Measurements from ENCODE around the gene GPC5. TPM values are rescaled to one million over a fixed set of nuclear protein-coding genes. Genes with fewer than 3 reads are reported as not detected.

The GPC5 gene
- total RNA-seq, 1 experiment from 2014 or later, result 0.15 TPM

GRCh38 chr13:91647361-91647990 is 249.1 kb downstream of the GPC5 start:
- Histone ChIP-seq H3K9ac (ENCODE audit: extremely low read depth, insufficient read length, low read length) (no peak overlapping the region), H2AFZ (ENCODE audit: low read length) (no peak overlapping the region), H3K4me2 (ENCODE audit: insufficient read depth, insufficient read length, low read length) (no peak overlapping the region), H2BK12ac (ENCODE audit: insufficient read length, low read depth, low read length) (no peak overlapping the region), H3K4ac (ENCODE audit: low read depth, low read length) (no peak overlapping the region), H3K14ac (ENCODE audit: insufficient read depth, low read length) (no peak overlapping the region), H4K5ac (ENCODE audit: insufficient read length, low read depth, low read length) (no peak overlapping the region), H2BK20ac (ENCODE audit: low read depth, low read length, poor library complexity, severe bottlenecking) (no peak overlapping the region), H2BK15ac (ENCODE audit: low read depth, low read length) (no peak overlapping the region), H3K27ac (ENCODE audit: insufficient read length, low read depth, low read length) (no peak overlapping the region), H2AK5ac (ENCODE audit: insufficient read length, low read length) (no peak overlapping the region), H3K56ac (ENCODE audit: insufficient read length, low read depth, low read length) (no peak overlapping the region), H3K4me1 (ENCODE audit: insufficient read depth, low read length) (peaks cover 2% of the 10 kb centered on the region; the same call in 1 of the 2 replicates), H3K23ac (ENCODE audit: insufficient read length, low read depth, low read length) (no peak overlapping the region), H3K23me2 (ENCODE audit: insufficient read length, low read depth, low read length, poor library complexity, severe bottlenecking) (no peaks in the 10 kb centered on the region), H3K27me3 (ENCODE audit: insufficient read depth, low read length) (no peaks in the 10 kb centered on the region), H3T11ph (ENCODE audit: low read length) (no peak overlapping the region), H4K91ac (ENCODE audit: insufficient read length, low read depth, low read length) (no peak overlapping the region), H3K79me1 (ENCODE audit: insufficient read depth, low read depth, low read length, poor library complexity, severe bottlenecking) (no peaks in the 10 kb centered on the region), H2BK5ac (ENCODE audit: insufficient read length, low read length) (no peak overlapping the region), H4K20me1 (ENCODE audit: control insufficient read depth, insufficient read depth, insufficient read length) (no peaks in the 10 kb centered on the region), H4K8ac (replicated peaks; ENCODE audit: insufficient read length, low read depth, low read length) (no peak overlapping the region), H3K9me3 (ENCODE audit: control insufficient read depth, low read depth, low read length) (no peaks in the 10 kb centered on the region), H2BK120ac (ENCODE audit: low read depth, low read length, poor library complexity, severe bottlenecking) (no peak overlapping the region), H3K79me2 (ENCODE audit: insufficient read depth, low read length) (no peaks in the 10 kb centered on the region), H3K18ac (ENCODE audit: insufficient read length, low read depth, low read length) (no peak overlapping the region)
- no peak overlapping the region for H3K4me3 Mint-ChIP-seq
- H3K36me3 Mint-ChIP-seq (ENCODE audit: insufficient read depth in 1 of 3, low read depth in 3 of 3), result no peaks in the 10 kb centered on the region
- peak; percentile 82 for DNase-seq
- TF ChIP-seq CTCF (conservative IDR thresholded peaks at IDR 0.05), result peak; percentile 86
- H3K9me3 Mint-ChIP-seq, result no peaks in the 10 kb centered on the region
- H3K27ac Mint-ChIP-seq, result no peak overlapping the region
- peaks cover 16 to 17% of the 10 kb centered on the region in 2 experiments for H3K4me1 Mint-ChIP-seq
- H3K27me3 Mint-ChIP-seq (ENCODE audit: low read depth), result no peaks in the 10 kb centered on the region
- no CpG with 5 or more reads among the region's 3 CpGs for WGBS (ENCODE audit: extremely low coverage, insufficient read length, low lambda C conversion rate)

Data from H9 (cell line).